ENCODE data around the gene CD247. TPM values are rescaled to one million over a fixed set of nuclear protein-coding genes. Genes with fewer than 3 reads are reported as not detected.

CD247 gene
- total and polyA plus RNA-seq, 9 of the 15 experiments (the other 6 are each of a cell fraction or from before 2014, with no cell fraction given) = 0.08 to 0.42 (median 0.28) TPM; not detected in 5

DNA sequence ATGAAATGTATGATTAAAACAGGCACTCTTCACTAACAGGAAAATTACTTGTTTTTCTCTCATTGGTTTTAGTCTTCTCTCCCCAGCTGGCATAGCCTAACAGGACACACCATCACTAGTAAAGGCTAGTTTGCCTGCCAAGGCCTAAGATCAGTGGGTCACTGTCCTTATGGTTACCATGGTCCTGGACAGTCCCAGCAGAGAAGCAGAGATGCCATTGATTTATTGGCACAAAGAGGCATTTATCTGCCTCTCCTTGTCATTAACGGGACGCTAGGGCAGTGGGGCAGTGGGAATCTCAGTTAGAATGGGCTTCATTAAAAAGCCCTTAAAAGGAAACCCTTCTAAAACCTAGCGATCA lies 13.9 kb downstream of the CD247 start (continued):
- TF ChIP-seq, protein P1, sequence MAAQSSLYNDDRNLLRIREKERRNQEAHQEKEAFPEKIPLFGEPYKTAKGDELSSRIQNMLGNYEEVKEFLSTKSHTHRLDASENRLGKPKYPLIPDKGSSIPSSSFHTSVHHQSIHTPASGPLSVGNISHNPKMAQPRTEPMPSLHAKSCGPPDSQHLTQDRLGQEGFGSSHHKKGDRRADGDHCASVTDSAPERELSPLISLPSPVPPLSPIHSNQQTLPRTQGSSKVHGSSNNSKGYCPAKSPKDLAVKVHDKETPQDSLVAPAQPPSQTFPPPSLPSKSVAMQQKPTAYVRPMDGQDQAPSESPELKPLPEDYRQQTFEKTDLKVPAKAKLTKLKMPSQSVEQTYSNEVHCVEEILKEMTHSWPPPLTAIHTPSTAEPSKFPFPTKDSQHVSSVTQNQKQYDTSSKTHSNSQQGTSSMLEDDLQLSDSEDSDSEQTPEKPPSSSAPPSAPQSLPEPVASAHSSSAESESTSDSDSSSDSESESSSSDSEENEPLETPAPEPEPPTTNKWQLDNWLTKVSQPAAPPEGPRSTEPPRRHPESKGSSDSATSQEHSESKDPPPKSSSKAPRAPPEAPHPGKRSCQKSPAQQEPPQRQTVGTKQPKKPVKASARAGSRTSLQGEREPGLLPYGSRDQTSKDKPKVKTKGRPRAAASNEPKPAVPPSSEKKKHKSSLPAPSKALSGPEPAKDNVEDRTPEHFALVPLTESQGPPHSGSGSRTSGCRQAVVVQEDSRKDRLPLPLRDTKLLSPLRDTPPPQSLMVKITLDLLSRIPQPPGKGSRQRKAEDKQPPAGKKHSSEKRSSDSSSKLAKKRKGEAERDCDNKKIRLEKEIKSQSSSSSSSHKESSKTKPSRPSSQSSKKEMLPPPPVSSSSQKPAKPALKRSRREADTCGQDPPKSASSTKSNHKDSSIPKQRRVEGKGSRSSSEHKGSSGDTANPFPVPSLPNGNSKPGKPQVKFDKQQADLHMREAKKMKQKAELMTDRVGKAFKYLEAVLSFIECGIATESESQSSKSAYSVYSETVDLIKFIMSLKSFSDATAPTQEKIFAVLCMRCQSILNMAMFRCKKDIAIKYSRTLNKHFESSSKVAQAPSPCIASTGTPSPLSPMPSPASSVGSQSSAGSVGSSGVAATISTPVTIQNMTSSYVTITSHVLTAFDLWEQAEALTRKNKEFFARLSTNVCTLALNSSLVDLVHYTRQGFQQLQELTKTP (IDR thresholded peaks at IDR 0.05; ENCODE audit: low read depth in 1 of 2, partially characterized antibody in 2 of 2) = no peak
- TF ChIP-seq CCAR2 (IDR thresholded peaks at IDR 0.05; ENCODE audit: low read depth, low read length) = no peak
- TF ChIP-seq, protein P2, sequence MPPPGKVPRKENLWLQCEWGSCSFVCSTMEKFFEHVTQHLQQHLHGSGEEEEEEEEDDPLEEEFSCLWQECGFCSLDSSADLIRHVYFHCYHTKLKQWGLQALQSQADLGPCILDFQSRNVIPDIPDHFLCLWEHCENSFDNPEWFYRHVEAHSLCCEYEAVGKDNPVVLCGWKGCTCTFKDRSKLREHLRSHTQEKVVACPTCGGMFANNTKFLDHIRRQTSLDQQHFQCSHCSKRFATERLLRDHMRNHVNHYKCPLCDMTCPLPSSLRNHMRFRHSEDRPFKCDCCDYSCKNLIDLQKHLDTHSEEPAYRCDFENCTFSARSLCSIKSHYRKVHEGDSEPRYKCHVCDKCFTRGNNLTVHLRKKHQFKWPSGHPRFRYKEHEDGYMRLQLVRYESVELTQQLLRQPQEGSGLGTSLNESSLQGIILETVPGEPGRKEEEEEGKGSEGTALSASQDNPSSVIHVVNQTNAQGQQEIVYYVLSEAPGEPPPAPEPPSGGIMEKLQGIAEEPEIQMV (tag; conservative IDR thresholded peaks at IDR 0.05; ENCODE audit: low read depth) = no peak
